Measurements from ENCODE around the gene DPEP1. TPM values are rescaled to one million over a fixed set of nuclear protein-coding genes. Genes with fewer than 3 reads are reported as not detected.

Gene DPEP1
- total and polyA plus RNA-seq, 2 donors (not counting 1 experiment from before 2014, with no cell fraction given) = not detected

GRCh38 chr16:89642574-89642973 lies 29.1 kb downstream of the DPEP1 start:
- no peaks in the 10 kb centered on the region for H3K9me3 Mint-ChIP-seq (ENCODE audit: insufficient read depth)
- ATAC-seq (ENCODE audit: low read depth) (no peak), DNase-seq (no peak)
- H3K27ac Mint-ChIP-seq = no peak overlapping the region
- H3K9me3 ChIP-seq (ENCODE audit: control extremely low read depth in 1 of 3, control insufficient read depth in 2 of 3, insufficient read depth in 1 of 3, low read length in 2 of 3) = no peaks in the 10 kb centered on the region
- no peak overlapping the region for H2AFZ ChIP-seq (ENCODE audit: insufficient read depth, low read depth, low read length, poor library complexity, severe bottlenecking)
- intact Hi-C loops (cut with micrococcal nuclease) = no loop called here
- H3K27ac ChIP-seq (ENCODE audit: low read length in 2 of 2) = no peak overlapping the region
- H3K36me3 ChIP-seq (replicated peaks in 1 of 2; ENCODE audit: control extremely low read depth in 1 of 2, control insufficient read depth in 1 of 2, extremely low read depth in 1 of 2, insufficient read depth in 2 of 2, low read length in 1 of 2) = peaks cover 3 to 27% of the 10 kb centered on the region in 2 experiments
- peaks cover 4% of the 10 kb centered on the region for H4K20me1 ChIP-seq (ENCODE audit: control insufficient read depth, insufficient read depth, low read length, poor library complexity, severe bottlenecking)
- POLR2A ChIA-PET = no interaction called here
- H3K4me2 ChIP-seq (replicated peaks; ENCODE audit: low read depth, low read length, poor library complexity, severe bottlenecking) = no peak overlapping the region
- no peaks in the 10 kb centered on the region for H3K79me2 ChIP-seq (ENCODE audit: control insufficient read depth, insufficient read depth, low read length)
- no peak overlapping the region for H3K4me3 Mint-ChIP-seq
- TF ChIP-seq EZH2 (IDR thresholded peaks at IDR 0.05; ENCODE audit: borderline replicate concordance, insufficient read depth, low read depth, low read length, poor library complexity, severe bottlenecking) = no peak
- no peak for TF ChIP-seq CTCF (IDR thresholded peaks at IDR 0.05)
- H3K9ac ChIP-seq (ENCODE audit: low read length) = no peak overlapping the region
- 89% methylated on average over 11 of the region's 13 CpGs for WGBS (ENCODE audit: insufficient coverage)
- H3K27me3 Mint-ChIP-seq = no peaks in the 10 kb centered on the region
- H3K27me3 ChIP-seq (replicated peaks in 1 of 4; ENCODE audit: control extremely low read depth in 1 of 4, control insufficient read depth in 3 of 4, insufficient read depth in 4 of 4, low read length in 3 of 4) = no peaks in the 10 kb centered on the region
- CTCF ChIA-PET = interaction anchor here (1.0 kb wide), 1 partner anchor 28 kb away, joined by 3 read pairs; no protein-coding TSS in a partner anchor
- H3K4me1 ChIP-seq (ENCODE audit: control insufficient read depth in 2 of 2, insufficient read depth in 2 of 2, low read length in 2 of 2) = peaks cover 0 to 6% of the 10 kb centered on the region in 2 donors
- peaks cover 9% of the 10 kb centered on the region for H3K4me1 Mint-ChIP-seq
- H3K4me3 ChIP-seq (ENCODE audit: control extremely low read depth in 1 of 5, extremely low read depth in 1 of 5, insufficient read depth in 1 of 5, low read depth in 2 of 5, low read length in 4 of 5) = no peak overlapping the region

- Mint-ChIP-seq H3K27ac (no peak overlapping the region), H3K27me3 (no peaks in the 10 kb centered on the region), H3K4me1 (peaks cover 9% of the 10 kb centered on the region), H3K4me3 (no peak overlapping the region), H3K9me3 (ENCODE audit: insufficient read depth) (no peaks in the 10 kb centered on the region)
- H2AFZ ChIP-seq (ENCODE audit: insufficient read depth, low read depth, low read length, poor library complexity, severe bottlenecking) = no peak overlapping the region
- POLR2A ChIA-PET = no interaction called here
- no peak for DNase-seq
- H3K9ac ChIP-seq (ENCODE audit: low read length) = no peak overlapping the region
- peaks cover 0 to 6% of the 10 kb centered on the region in 2 donors for H3K4me1 ChIP-seq (ENCODE audit: control insufficient read depth in 2 of 2, insufficient read depth in 2 of 2, low read length in 2 of 2)
- intact Hi-C loops (cut with micrococcal nuclease) = no loop called here
- peaks cover 3 to 27% of the 10 kb centered on the region in 2 experiments for H3K36me3 ChIP-seq (replicated peaks in 1 of 2; ENCODE audit: control extremely low read depth in 1 of 2, control insufficient read depth in 1 of 2, extremely low read depth in 1 of 2, insufficient read depth in 2 of 2, low read length in 1 of 2)
- H3K79me2 ChIP-seq (ENCODE audit: control insufficient read depth, insufficient read depth, low read length) = no peaks in the 10 kb centered on the region
- H3K9me3 ChIP-seq (ENCODE audit: control extremely low read depth in 1 of 3, control insufficient read depth in 2 of 3, insufficient read depth in 1 of 3, low read length in 2 of 3) = no peaks in the 10 kb centered on the region
- no peak overlapping the region for H3K4me2 ChIP-seq (replicated peaks; ENCODE audit: low read depth, low read length, poor library complexity, severe bottlenecking)
- H3K27me3 ChIP-seq (replicated peaks in 1 of 4; ENCODE audit: control extremely low read depth in 1 of 4, control insufficient read depth in 3 of 4, insufficient read depth in 4 of 4, low read length in 3 of 4) = no peaks in the 10 kb centered on the region
- no peak for ATAC-seq (ENCODE audit: low read depth)
- 93% methylated on average over 14 of the region's 14 CpGs for WGBS (ENCODE audit: insufficient coverage)
- peaks cover 4% of the 10 kb centered on the region for H4K20me1 ChIP-seq (ENCODE audit: control insufficient read depth, insufficient read depth, low read length, poor library complexity, severe bottlenecking)
- H3K27ac ChIP-seq (ENCODE audit: low read length in 2 of 2) = no peak overlapping the region
- TF ChIP-seq CTCF (IDR thresholded peaks at IDR 0.05) (no peak), EZH2 (IDR thresholded peaks at IDR 0.05; ENCODE audit: borderline replicate concordance, insufficient read depth, low read depth, low read length, poor library complexity, severe bottlenecking) (no peak)
- CTCF ChIA-PET = no interaction called here
- no peak overlapping the region for H3K4me3 ChIP-seq (ENCODE audit: control extremely low read depth in 1 of 5, extremely low read depth in 1 of 5, insufficient read depth in 1 of 5, low read depth in 2 of 5, low read length in 4 of 5)
Measured at GRCh38 chr16:89643769-89644300, 30.4 kb downstream of the DPEP1 start.
